Adrenal gland (tissue), 12 donors: Measurements from ENCODE around the gene FAM131C. TPM values are rescaled to one million over a fixed set of nuclear protein-coding genes. Genes with fewer than 3 reads are reported as not detected.

Experiments used
- DNase-seq, 7 donors: peaks; one replicate each; pipeline ENCODE4 v3.0.0-alpha.2; 2019 to 2020
- H3K27ac ChIP-seq, 5 donors: fragments of 200-600 bp; sonication (generic) in 4 of 5; 1 replicate in 3 of 5; 2 replicates in 2 of 5; pipeline versions ENCODE4 v1.5.1 to v1.8.0; 2016 to 2020; ENCODE audit warnings: mild to moderate bottlenecking in 1 of 5
- H3K27me3 ChIP-seq: fragments of 200-600 bp; 2 replicates; pipeline ENCODE4 v1.8.0; 2021
- H3K36me3 ChIP-seq, 2 donors: fragments of 200-600 bp; replicated peaks in 1 of 2; 1 replicate in 1 of 2; 2 replicates in 1 of 2; pipeline versions ENCODE4 v1.5.1 to v1.8.0; 2018 to 2022
- H3K4me1 ChIP-seq, 2 donors: fragments of 200-600 bp; replicated peaks in 1 of 2; 1 replicate in 1 of 2; 2 replicates in 1 of 2; pipeline versions ENCODE4 v1.5.1 to v1.8.0; 2018 to 2021
- H3K4me3 ChIP-seq, 4 donors: fragments of 200-600 bp; sonication (generic) in 3 of 4; one replicate each; pipeline ENCODE4 v1.5.1; 2016 to 2018
- H3K9me3 ChIP-seq, 3 donors: fragments of 200-600 bp; sonication (generic) in 1 of 3; replicated peaks in 1 of 3; 1 replicate in 2 of 3; 2 replicates in 1 of 3; pipeline versions ENCODE4 v1.5.1 to v1.8.0; 2016 to 2021
- POLR2A ChIP-seq, 2 donors: fragments of 450-650 bp; IDR thresholded peaks; one replicate each; pipeline ENCODE4 v1.6.1; 2017; ENCODE audit warnings: antibody characterized with exemption in 2 of 2, mild to moderate bottlenecking in 2 of 2, moderate library complexity in 1 of 2
- WGBS, 4 donors: extraction: QIAGEN DNeasy Blood & Tissue Kit in 2 of 4; methylation state at CpG; one replicate each; pipeline versions ENCODE4 v1.1.5 to v1.1.7; 2013 to 2017; 5-methylcytosine and 5-hydroxymethylcytosine counted together
- intact Hi-C, 2 donors: fragments of 100-400 bp; cut with DNase I; formaldehyde crosslinking; loops; one replicate each; pipeline versions ENCODE4 v1.14.1 to v1.15.0; 2022 to 2023
- polyA plus RNA-seq, 3 donors: library from polyadenylated mRNA; stranded (reverse); fragments of 200-250 nt in 2 of 3; fragments of 350-450 nt in 1 of 3; fragmentation: Illumina TruSeq in 1 of 3; extraction: RNeasy Lipid Tissue Mini Kit (QIAGEN cat#74804) in 1 of 3; gene quantifications; one replicate each; pipeline ENCODE4 v1.2.3, GENCODE V29; 2013 to 2014
- total RNA-seq, 9 donors: library from RNA; depleted of rRNA in 4 of 9; stranded (reverse); fragments of >200 nt in 4 of 9; fragments of 120-200 nt in 1 of 9; fragmentation: NEBNext Ultra II Directional in 1 of 9; extraction: Animal tissue kit (Norgen Biotek cat#: 25700) in 1 of 9; gene quantifications; one replicate each; pipeline versions ENCODE4 v1.1.0 to v1.2.4, GENCODE V29; 2013 to 2023
- TF ChIP-seq, protein P1 (sequence below), 6 experiments: fragments of 450-650 bp in 4 of 6; fragments of 200-600 bp in 2 of 6; sonication (generic) in 1 of 6; IDR thresholded peaks; 1 replicate in 5 of 6; 2 replicates in 1 of 6; pipeline versions ENCODE4 v1.5.1 to v1.8.0; 2016 to 2021; ENCODE audit warnings: antibody characterized with exemption in 6 of 6, mild to moderate bottlenecking in 2 of 6, moderate library complexity in 1 of 6
- donor health status: healthy with polysubstance abuse.
- donor health status: Bipolar disorder and iron deficiency.
- donor health status: DM: yes; HTN: yes; CAD: no.
- donor health status: DM: no; HTN: no; CAD: no.
- donor health status: DM: no; HTN: no; CAD: no.
- donor health status: DM: yes; HTN: yes; CAD: no.

The FAM131C gene
- total and polyA plus RNA-seq, 12 donors, result 3.0 to 12.0 (median 4.9) TPM

DNA sequence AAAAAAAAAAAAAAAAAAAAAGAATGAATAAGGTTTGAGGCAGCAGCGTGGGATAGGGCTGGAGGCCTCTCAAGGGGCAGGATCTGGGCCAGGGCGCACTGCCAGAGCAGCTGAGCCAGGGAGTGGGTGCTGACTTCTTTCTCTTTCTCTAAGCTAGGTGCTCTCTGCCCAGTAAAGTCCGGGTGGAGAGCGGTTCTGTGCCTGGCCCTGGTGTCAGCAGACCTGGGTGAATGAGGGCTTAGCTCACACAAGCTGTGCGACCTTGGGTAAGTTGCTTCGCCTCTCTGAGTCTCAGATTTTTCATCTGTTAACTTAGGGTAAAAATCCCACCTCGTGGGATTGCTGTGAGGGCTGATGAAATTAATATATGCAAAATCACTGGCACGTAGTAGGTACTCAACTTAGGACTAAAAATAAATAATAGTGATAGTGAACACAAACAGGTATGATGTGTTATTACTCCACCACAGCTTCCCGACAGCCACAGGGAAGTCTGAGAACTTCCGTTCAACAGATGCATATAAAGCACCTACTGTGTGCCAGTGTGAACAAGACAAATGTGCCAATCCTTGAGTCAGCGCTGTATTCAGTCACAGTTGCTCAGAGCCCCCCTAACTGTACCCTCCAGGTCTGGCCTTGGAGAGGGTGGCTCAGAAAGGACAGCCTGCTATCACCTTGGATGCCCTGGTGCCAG is 2.0 kb upstream of the FAM131C start:
- DNase-seq, result peak; percentile 87 to 94 (median 92)
- TF ChIP-seq, protein P1, sequence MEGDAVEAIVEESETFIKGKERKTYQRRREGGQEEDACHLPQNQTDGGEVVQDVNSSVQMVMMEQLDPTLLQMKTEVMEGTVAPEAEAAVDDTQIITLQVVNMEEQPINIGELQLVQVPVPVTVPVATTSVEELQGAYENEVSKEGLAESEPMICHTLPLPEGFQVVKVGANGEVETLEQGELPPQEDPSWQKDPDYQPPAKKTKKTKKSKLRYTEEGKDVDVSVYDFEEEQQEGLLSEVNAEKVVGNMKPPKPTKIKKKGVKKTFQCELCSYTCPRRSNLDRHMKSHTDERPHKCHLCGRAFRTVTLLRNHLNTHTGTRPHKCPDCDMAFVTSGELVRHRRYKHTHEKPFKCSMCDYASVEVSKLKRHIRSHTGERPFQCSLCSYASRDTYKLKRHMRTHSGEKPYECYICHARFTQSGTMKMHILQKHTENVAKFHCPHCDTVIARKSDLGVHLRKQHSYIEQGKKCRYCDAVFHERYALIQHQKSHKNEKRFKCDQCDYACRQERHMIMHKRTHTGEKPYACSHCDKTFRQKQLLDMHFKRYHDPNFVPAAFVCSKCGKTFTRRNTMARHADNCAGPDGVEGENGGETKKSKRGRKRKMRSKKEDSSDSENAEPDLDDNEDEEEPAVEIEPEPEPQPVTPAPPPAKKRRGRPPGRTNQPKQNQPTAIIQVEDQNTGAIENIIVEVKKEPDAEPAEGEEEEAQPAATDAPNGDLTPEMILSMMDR (IDR thresholded peaks at IDR 0.05), result no peak
- peak in 1 of 2 donors; percentile 44 for TF ChIP-seq POLR2A (IDR thresholded peaks at IDR 0.05)
- H3K9me3 ChIP-seq, result no peaks in the 10 kb centered on the region
- 35 to 42% (median 42%) methylated on average over 11 of the region's 11 CpGs for WGBS, 4 donors
- peak overlapping the region; percentile 84 to 99 (median 94) for H3K27ac ChIP-seq
- no peaks in the 10 kb centered on the region for H3K36me3 ChIP-seq
- H3K4me3 ChIP-seq, result no peak overlapping the region
- peaks cover 27 to 42% of the 10 kb centered on the region in 2 donors for H3K4me1 ChIP-seq
- intact Hi-C loops, result no loop called here
- no peaks in the 10 kb centered on the region for H3K27me3 ChIP-seq

DNA sequence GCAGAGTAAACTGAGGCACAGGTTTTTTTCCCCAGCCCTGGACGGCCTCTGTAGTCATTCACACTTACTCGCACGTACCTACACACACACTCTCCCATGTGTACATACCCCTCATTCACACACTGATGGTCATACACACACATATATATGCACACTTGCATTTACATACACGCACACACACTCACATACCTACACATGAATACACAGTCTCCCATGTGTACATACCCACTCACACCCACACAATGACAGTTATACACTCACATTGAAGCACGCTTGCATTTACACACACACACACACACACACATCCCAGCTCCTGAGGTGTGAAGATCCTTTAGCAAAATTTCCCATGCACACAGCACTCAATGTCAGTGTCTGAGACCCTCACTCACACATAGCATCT is 766 bp upstream of the FAM131C start:
- Histone ChIP-seq H3K4me1 (peaks cover 27 to 42% of the 10 kb centered on the region in 2 donors), H3K4me3 (no peak overlapping the region), H3K9me3 (no peaks in the 10 kb centered on the region), H3K27ac (peak overlapping the region in 1 of 5 donors; percentile 81), H3K36me3 (no peaks in the 10 kb centered on the region), H3K27me3 (no peaks in the 10 kb centered on the region)
- no peak for DNase-seq
- TF ChIP-seq POLR2A (IDR thresholded peaks at IDR 0.05), result no peak
- TF ChIP-seq, protein P1 (IDR thresholded peaks at IDR 0.05), result no peak
- 70 to 82% (median 80%) methylated on average over 5 of the region's 5 CpGs for WGBS, 4 donors
- intact Hi-C loops, result no loop called here

GRCh38 chr1:16072616-16073484 is 601 bp downstream of the FAM131C start:
- Histone ChIP-seq H3K36me3 (no peaks in the 10 kb centered on the region), H3K4me3 (peak overlapping the region in 2 of 4 donors; percentile 19 to 75), H3K27ac (peak overlapping the region in 2 of 5 donors; percentile 72 to 81), H3K9me3 (no peaks in the 10 kb centered on the region), H3K27me3 (no peaks in the 10 kb centered on the region), H3K4me1 (peaks cover 39 to 51% of the 10 kb centered on the region in 2 donors)
- peak in 4 of 7 donors; percentile 35 to 70 (median 65) for DNase-seq
- 6 to 12% (median 7%) methylated on average over 3 to 48 of the region's 49 CpGs for WGBS, 4 donors
- intact Hi-C loops, result no loop called here
- no peak for TF ChIP-seq POLR2A (IDR thresholded peaks at IDR 0.05)
- TF ChIP-seq, protein P1 (IDR thresholded peaks at IDR 0.05), result peak in 1 of 6 experiments; percentile 4

DNA sequence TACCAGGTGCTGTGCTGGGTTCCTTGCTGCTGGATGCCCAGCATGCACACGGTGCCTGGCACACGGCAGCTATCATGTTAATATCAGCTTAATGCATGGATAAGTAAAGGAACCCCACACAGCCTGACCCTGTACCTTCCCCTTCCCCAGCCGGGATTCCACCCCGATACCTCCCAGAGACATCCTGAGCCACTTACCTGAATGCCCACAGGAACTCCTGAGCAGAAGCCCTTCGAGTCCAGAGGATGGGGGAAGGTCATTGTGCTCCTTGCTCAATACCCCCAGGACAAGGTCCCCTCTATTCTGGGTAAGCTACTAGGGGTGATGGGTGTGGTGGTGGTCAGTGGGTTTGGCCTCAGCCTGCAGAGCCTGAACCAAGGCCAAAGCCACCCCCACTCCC is 1.4 kb downstream of the FAM131C start:
- H3K4me3 ChIP-seq, result no peak overlapping the region
- TF ChIP-seq, protein P1 (IDR thresholded peaks at IDR 0.05), result no peak
- TF ChIP-seq POLR2A (IDR thresholded peaks at IDR 0.05), result no peak
- 70 to 79% (median 77%) methylated on average over 2 to 5 of the region's 5 CpGs for WGBS, 4 donors
- DNase-seq, result no peak
- no peaks in the 10 kb centered on the region for H3K9me3 ChIP-seq
- intact Hi-C loops, result no loop called here
- H3K27ac ChIP-seq, result no peak overlapping the region
- H3K4me1 ChIP-seq, result peaks cover 43 to 54% of the 10 kb centered on the region in 2 donors
- H3K36me3 ChIP-seq, result no peaks in the 10 kb centered on the region
- H3K27me3 ChIP-seq, result no peaks in the 10 kb centered on the region
